H9 (cell line): ENCODE data around the gene FLVCR2. TPM values are rescaled to one million over a fixed set of nuclear protein-coding genes. Genes with fewer than 3 reads are reported as not detected.

Experiments
- DNase-seq: peaks from one replicate; pipeline ENCODE4 v3.0.0-alpha.2; 2017
- H2AFZ ChIP-seq: one replicate; pipeline ENCODE4 v1.6.1; 2013; ENCODE audit warnings: mild to moderate bottlenecking, low read length, control low read depth, moderate library complexity
- H2AK5ac ChIP-seq: 2 replicates; pipeline ENCODE4 v1.6.1; 2013; ENCODE audit warnings: low read length, control low read depth, mixed read lengths; ENCODE audit not compliant: insufficient read length
- H2BK120ac ChIP-seq: one replicate; pipeline ENCODE4 v1.6.1; 2013; ENCODE audit warnings: low read depth, mild to moderate bottlenecking, low read length, control low read depth, inconsistent platforms; ENCODE audit not compliant: poor library complexity, severe bottlenecking
- H2BK12ac ChIP-seq: 2 replicates; pipeline ENCODE4 v1.6.1; 2013; ENCODE audit warnings: low read length, control low read depth, mixed read lengths, low read depth; ENCODE audit not compliant: insufficient read length
- H2BK15ac ChIP-seq: 2 replicates; pipeline ENCODE4 v1.6.1; 2013; ENCODE audit warnings: low read depth, low read length, control low read depth
- H2BK20ac ChIP-seq: one replicate; pipeline ENCODE4 v1.6.1; 2013; ENCODE audit warnings: low read depth, mild to moderate bottlenecking, low read length, control low read depth, inconsistent platforms; ENCODE audit not compliant: poor library complexity, severe bottlenecking
- H2BK5ac ChIP-seq: 2 replicates; pipeline ENCODE4 v1.6.1; 2013; ENCODE audit warnings: low read length, control low read depth, mixed read lengths; ENCODE audit not compliant: insufficient read length
- H3K14ac ChIP-seq: 2 replicates; pipeline ENCODE4 v1.6.1; 2013; ENCODE audit warnings: low read length, control low read depth; ENCODE audit not compliant: insufficient read depth
- H3K18ac ChIP-seq: 2 replicates; pipeline ENCODE4 v1.6.1; 2013; ENCODE audit warnings: low read depth, mild to moderate bottlenecking, mixed read lengths, low read length, control low read depth; ENCODE audit not compliant: insufficient read length
- H3K23ac ChIP-seq: 2 replicates; pipeline ENCODE4 v1.6.1; 2013; ENCODE audit warnings: low read length, control low read depth, mixed read lengths, low read depth; ENCODE audit not compliant: insufficient read length
- H3K23me2 ChIP-seq: 2 replicates; pipeline ENCODE4 v1.6.1; 2013; ENCODE audit warnings: low read depth, mild to moderate bottlenecking, mixed read lengths, low read length, control low read depth; ENCODE audit not compliant: insufficient read length, poor library complexity, severe bottlenecking
- H3K27ac ChIP-seq: 2 replicates; pipeline ENCODE4 v1.5.1; 2013; ENCODE audit warnings: low read length, control low read depth, mixed read lengths, low read depth; ENCODE audit not compliant: insufficient read length
- H3K27me3 ChIP-seq: 2 replicates; pipeline ENCODE4 v1.6.1; 2013; ENCODE audit warnings: low read length, control low read depth, inconsistent platforms; ENCODE audit not compliant: insufficient read depth
- H3K4ac ChIP-seq: 2 replicates; pipeline ENCODE4 v1.6.1; 2013; ENCODE audit warnings: low read depth, mild to moderate bottlenecking, control low read depth, inconsistent platforms, low read length, moderate library complexity
- H3K4me1 ChIP-seq: 2 replicates; pipeline ENCODE4 v1.6.1; 2013; ENCODE audit warnings: low read length, control low read depth, inconsistent platforms; ENCODE audit not compliant: insufficient read depth
- H3K4me2 ChIP-seq: 2 replicates; pipeline ENCODE4 v1.6.1; 2013; ENCODE audit warnings: low read length, control low read depth, mixed read lengths; ENCODE audit not compliant: insufficient read length, insufficient read depth
- H3K56ac ChIP-seq: 2 replicates; pipeline ENCODE4 v1.6.1; 2013; ENCODE audit warnings: low read depth, mild to moderate bottlenecking, mixed read lengths, low read length, control low read depth; ENCODE audit not compliant: insufficient read length
- H3K79me1 ChIP-seq: 2 replicates; pipeline ENCODE4 v1.6.1; 2013; ENCODE audit warnings: low read depth, mild to moderate bottlenecking, moderate library complexity, low read length, control low read depth, inconsistent platforms; ENCODE audit not compliant: insufficient read depth, poor library complexity, severe bottlenecking
- H3K79me2 ChIP-seq: 2 replicates; pipeline ENCODE4 v1.6.1; 2013; ENCODE audit warnings: low read length, control low read depth, inconsistent platforms; ENCODE audit not compliant: insufficient read depth
- H3K9ac ChIP-seq: 2 replicates; pipeline ENCODE4 v1.6.1; 2013; ENCODE audit warnings: low read length, control low read depth, mixed read lengths; ENCODE audit not compliant: insufficient read length; ENCODE audit errors: extremely low read depth
- H3K9me3 ChIP-seq: one replicate; pipeline ENCODE4 v1.6.1; 2013; ENCODE audit warnings: low read depth, low read length, inconsistent platforms; ENCODE audit not compliant: control insufficient read depth
- H3T11ph ChIP-seq: one replicate; pipeline ENCODE4 v1.6.1; 2013; ENCODE audit warnings: mild to moderate bottlenecking, low read length, control low read depth, inconsistent platforms
- H4K20me1 ChIP-seq: one replicate; pipeline ENCODE4 v1.6.1; 2013; ENCODE audit not compliant: control insufficient read depth, insufficient read length, insufficient read depth
- H4K5ac ChIP-seq: 2 replicates; pipeline ENCODE4 v1.6.1; 2013; ENCODE audit warnings: low read depth, mild to moderate bottlenecking, mixed read lengths, low read length, control low read depth; ENCODE audit not compliant: insufficient read length
- H4K8ac ChIP-seq: replicated peaks from 2 replicates; pipeline ENCODE4 v1.6.1; 2013; ENCODE audit warnings: low read length, control low read depth, mixed read lengths, low read depth; ENCODE audit not compliant: insufficient read length
- H4K91ac ChIP-seq: 2 replicates; pipeline ENCODE4 v1.6.1; 2013; ENCODE audit warnings: low read depth, mild to moderate bottlenecking, moderate library complexity, mixed read lengths, low read length, control low read depth; ENCODE audit not compliant: insufficient read length
- H3K27ac Mint-ChIP-seq, 3 experiments: 2 replicates in 2 of 3; 3 replicates in 1 of 3; pipeline ENCODE4 v1.8.0; 2020 to 2021; ENCODE audit warnings: mixed read lengths in 3 of 3, mild to moderate bottlenecking in 1 of 3, moderate library complexity in 1 of 3
- H3K27me3 Mint-ChIP-seq: 2 replicates; pipeline ENCODE4 v1.8.0; 2021; ENCODE audit warnings: low read depth, mild to moderate bottlenecking, moderate library complexity, mixed read lengths
- H3K36me3 Mint-ChIP-seq, 3 experiments: 2 replicates in 2 of 3; 3 replicates in 1 of 3; pipeline ENCODE4 v1.8.0; 2020 to 2021; ENCODE audit warnings: low read depth in 3 of 3, mixed read lengths in 3 of 3; ENCODE audit not compliant: insufficient read depth in 1 of 3
- H3K4me1 Mint-ChIP-seq, 2 experiments: 2 replicates each; pipeline ENCODE4 v1.8.0; 2020; ENCODE audit warnings: mixed read lengths in 2 of 2
- H3K4me3 Mint-ChIP-seq, 2 experiments: 2 replicates in 1 of 2; 3 replicates in 1 of 2; pipeline ENCODE4 v1.8.0; 2020 to 2021; ENCODE audit warnings: mild to moderate bottlenecking in 2 of 2, mixed read lengths in 2 of 2, moderate library complexity in 1 of 2
- H3K9me3 Mint-ChIP-seq, 2 experiments: 2 replicates in 1 of 2; 3 replicates in 1 of 2; pipeline ENCODE4 v1.8.0; 2020; ENCODE audit warnings: mild to moderate bottlenecking in 2 of 2, mixed read lengths in 2 of 2, moderate library complexity in 1 of 2
- CTCF ChIP-seq: fragments of 200-600 bp; sonication (generic); conservative IDR thresholded peaks from 3 replicates; pipeline ENCODE4 v1.8.0; 2021; ENCODE audit warnings: antibody characterized with exemption, mild to moderate bottlenecking
- WGBS: extraction: QIAGEN DNeasy Blood & Tissue Kit; methylation state at CpG from one replicate; pipeline ENCODE4 v1.1.7; 2013; ENCODE audit warnings: missing lambda C conversion rate, low lambda C conversion rate, mixed read lengths; ENCODE audit not compliant: insufficient read length; ENCODE audit errors: extremely low coverage; 5-methylcytosine and 5-hydroxymethylcytosine counted together
- total RNA-seq: library from RNA; stranded (reverse); gene quantifications from 2 replicates; pipeline ENCODE4 v1.2.1, GENCODE V29; 2021

The FLVCR2 gene
- total RNA-seq, 1 experiment from 2014 or later: 7.1 TPM

GRCh38 chr14:75630695-75631452, 52.5 kb downstream of the FLVCR2 start:
- Mint-ChIP-seq H3K27me3 (no peaks in the 10 kb centered on the region), H3K9me3 (no peaks in the 10 kb centered on the region), H3K36me3 (no peaks in the 10 kb centered on the region; a peak in 1 of 7 replicates), H3K27ac (peak overlapping the region; percentile 92 to 99 (median 96)), H3K4me1 (peaks cover 43 to 46% of the 10 kb centered on the region in 2 experiments), H3K4me3 (peak overlapping the region; percentile 52 to 72)
- no peak overlapping the region for H2BK120ac ChIP-seq
- no peaks in the 10 kb centered on the region for H3K9me3 ChIP-seq
- no CpG with 5 or more reads among the region's 6 CpGs for WGBS
- peak overlapping the region; percentile 11 for H3K18ac ChIP-seq
- no peak overlapping the region for H2BK15ac ChIP-seq
- no peak overlapping the region for H2BK12ac ChIP-seq
- H4K20me1 ChIP-seq: no peaks in the 10 kb centered on the region
- H3K23me2 ChIP-seq: no peaks in the 10 kb centered on the region
- H3K79me2 ChIP-seq: no peaks in the 10 kb centered on the region
- no peak overlapping the region for H3K4ac ChIP-seq
- H4K5ac ChIP-seq: no peak overlapping the region
- H2AFZ ChIP-seq: no peak overlapping the region
- DNase-seq: peak; percentile 89
- no peak overlapping the region for H4K8ac ChIP-seq
- TF ChIP-seq CTCF: no peak
- no peaks in the 10 kb centered on the region for H3K79me1 ChIP-seq
- no peaks in the 10 kb centered on the region for H3K27me3 ChIP-seq
- no peak overlapping the region for H2AK5ac ChIP-seq
- no peak overlapping the region for H4K91ac ChIP-seq
- no peak overlapping the region for H3K9ac ChIP-seq
- peak overlapping the region; percentile 27 for H3K4me2 ChIP-seq
- H3K27ac ChIP-seq: peak overlapping the region; percentile 84
- H3K23ac ChIP-seq: no peak overlapping the region
- no peak overlapping the region for H3T11ph ChIP-seq
- no peak overlapping the region for H2BK20ac ChIP-seq
- 0 out of 2 replicates have a peak overlapping the region, but pooled peaks have one; percentile 33 for H3K14ac ChIP-seq
- no peak overlapping the region for H2BK5ac ChIP-seq
- peaks cover 16% of the 10 kb centered on the region for H3K4me1 ChIP-seq
- no peak overlapping the region for H3K56ac ChIP-seq
